Body of pancreas (tissue), 4 donors: Measurements from ENCODE around the gene ENTPD6. TPM values are rescaled to one million over a fixed set of nuclear protein-coding genes. Genes with fewer than 3 reads are reported as not detected.
A peak's percentile ranks its signal among the peaks of the same experiment; 100 is the strongest.

Experiments used
- ATAC-seq: fragments of 150-250 bp; one replicate; pipeline ENCODE4 v1.9.1; 2016
- DNase-seq, 4 donors: peaks; one replicate each; pipeline ENCODE4 v3.0.0-alpha.2; 2019
- H3K27ac ChIP-seq, 4 donors: fragments of 200-600 bp; sonication (generic); 1 replicate in 3 of 4; 2 replicates in 1 of 4; pipeline versions ENCODE4 v1.5.1 to v1.6.1; 2016 to 2019; ENCODE audit warnings: mild to moderate bottlenecking in 1 of 4, mixed read lengths in 1 of 4, moderate library complexity in 1 of 4
- H3K27me3 ChIP-seq, 2 donors: fragments of 200-600 bp; sonication (generic); one replicate each; pipeline ENCODE4 v1.6.0; 2016; ENCODE audit warnings: mild to moderate bottlenecking in 1 of 2
- H3K36me3 ChIP-seq, 2 donors: fragments of 200-600 bp; sonication (generic); replicated peaks in 1 of 2; 2 replicates each; pipeline ENCODE4 v1.5.1; 2016; ENCODE audit warnings: low read depth in 2 of 2; ENCODE audit not compliant: insufficient read depth in 1 of 2
- H3K4me1 ChIP-seq: fragments of 200-600 bp; sonication (generic); one replicate; pipeline ENCODE4 v1.6.0; 2016
- H3K4me3 ChIP-seq, 2 donors: fragments of 200-600 bp; sonication (generic); 1 replicate in 1 of 2; 2 replicates in 1 of 2; pipeline ENCODE4 v1.5.1; 2016 to 2019
- H3K9me3 ChIP-seq, 3 donors: fragments of 200-600 bp; sonication (generic); 1 replicate in 2 of 3; 2 replicates in 1 of 3; pipeline ENCODE4 v1.5.1; 2016
- CTCF ChIP-seq, 7 experiments: fragments of 450-650 bp in 4 of 7; fragments of 200-600 bp in 3 of 7; sonication (generic) in 3 of 7; IDR thresholded peaks; one replicate each; pipeline ENCODE4 v1.5.1; 2016 to 2019; ENCODE audit warnings: antibody characterized with exemption in 7 of 7
- POLR2A ChIP-seq, 3 donors: fragments of 450-650 bp; IDR thresholded peaks; one replicate each; pipeline ENCODE4 v1.6.1; 2016; ENCODE audit warnings: antibody characterized with exemption in 3 of 3, mild to moderate bottlenecking in 2 of 3
- WGBS, 2 donors: methylation state at CpG; one replicate each; pipeline ENCODE4 v1.1.5; 2017; 5-methylcytosine and 5-hydroxymethylcytosine counted together
- intact Hi-C: fragments of 100-400 bp; cut with DNase I; formaldehyde crosslinking; loops from one replicate; pipeline ENCODE4 v1.15.1; 2023
- total RNA-seq, 2 donors: library from RNA; depleted of rRNA; stranded (reverse); fragments of >200 nt; gene quantifications; one replicate each; pipeline ENCODE4 v1.1.0, GENCODE V29; 2016

ENTPD6 gene
- total RNA-seq, 2 donors from 2014 or later, result 59.9 to 79.8 TPM

- TF ChIP-seq CTCF (IDR thresholded peaks at IDR 0.05) (no peak), POLR2A (IDR thresholded peaks at IDR 0.05) (no peak)
- 39 to 75% methylated on average over 2 of the region's 2 CpGs for WGBS, 2 donors
- Histone ChIP-seq H3K4me1 (peaks cover 34% of the 10 kb centered on the region), H3K27me3 (no peaks in the 10 kb centered on the region), H3K36me3 (no peaks in the 10 kb centered on the region), H3K4me3 (no peak overlapping the region), H3K27ac (peak overlapping the region in 1 of 4 donors; percentile 57), H3K9me3 (no peaks in the 10 kb centered on the region)
- DNase-seq (no peak), ATAC-seq (no peak)
- intact Hi-C loops, result no loop called here
Measured at GRCh38 chr20:25203089-25203488, 7.6 kb downstream of the ENTPD6 start.

- intact Hi-C loops, result no loop called here
- peak overlapping the region in 1 of 4 donors; percentile 57 for H3K27ac ChIP-seq
- TF ChIP-seq POLR2A (IDR thresholded peaks at IDR 0.05), result no peak
- TF ChIP-seq CTCF (IDR thresholded peaks at IDR 0.05), result no peak
- H3K27me3 ChIP-seq, result no peaks in the 10 kb centered on the region
- no peak for DNase-seq
- H3K36me3 ChIP-seq, result no peaks in the 10 kb centered on the region
- ATAC-seq, result no peak
- peaks cover 32% of the 10 kb centered on the region for H3K4me1 ChIP-seq
- no peak overlapping the region for H3K4me3 ChIP-seq
- 44 to 55% methylated on average over 1 of the region's 1 CpG for WGBS, 2 donors
- no peaks in the 10 kb centered on the region for H3K9me3 ChIP-seq
Measured at GRCh38 chr20:25203871-25204320, 8.4 kb downstream of the ENTPD6 start.

- TF ChIP-seq CTCF (IDR thresholded peaks at IDR 0.05) (no peak), POLR2A (IDR thresholded peaks at IDR 0.05) (no peak)
- no peaks in the 10 kb centered on the region for H3K27me3 ChIP-seq
- H3K27ac ChIP-seq, result peak overlapping the region in 2 of 4 donors; percentile 20 to 57
- no peak overlapping the region for H3K4me3 ChIP-seq
- ATAC-seq (no peak), DNase-seq (peak in 1 of 4 donors; percentile 5)
- no peaks in the 10 kb centered on the region for H3K36me3 ChIP-seq
- H3K4me1 ChIP-seq, result peaks cover 27% of the 10 kb centered on the region
- 76 to 87% methylated on average over 9 of the region's 9 CpGs for WGBS, 2 donors
- intact Hi-C loops, result no loop called here
- H3K9me3 ChIP-seq, result no peaks in the 10 kb centered on the region
Measured at GRCh38 chr20:25204550-25205276, 9.2 kb downstream of the ENTPD6 start.

- intact Hi-C loops, result no loop called here
- peak in 1 of 4 donors; percentile 7 for DNase-seq
- no peak for ATAC-seq
- WGBS, 2 donors, result 79 to 80% methylated on average over 11 to 15 of the region's 21 CpGs
- TF ChIP-seq POLR2A (IDR thresholded peaks at IDR 0.05) (no peak), CTCF (IDR thresholded peaks at IDR 0.05) (no peak)
- H3K27me3 ChIP-seq, result no peaks in the 10 kb centered on the region
- peaks cover 19% of the 10 kb centered on the region for H3K4me1 ChIP-seq
- no peaks in the 10 kb centered on the region for H3K36me3 ChIP-seq
- peak overlapping the region in 2 of 4 donors; percentile 20 to 57 for H3K27ac ChIP-seq
- no peak overlapping the region for H3K4me3 ChIP-seq
- no peaks in the 10 kb centered on the region for H3K9me3 ChIP-seq
Measured at GRCh38 chr20:25205277-25206062, 10.0 kb downstream of the ENTPD6 start.
